SK-N-SH (cell line): ENCODE results near the gene CTTN. TPM values are rescaled to one million over a fixed set of nuclear protein-coding genes. Genes with fewer than 3 reads are reported as not detected.

Source experiments
- CTCF ChIA-PET: fragments of 300-600, 350-600 bp; formaldehyde crosslinking; extraction: SDS; loops from one replicate; lab custom pipeline; 2021; lab: Yijun Ruan, JAX
- POLR2A ChIA-PET: fragments of 350-600 bp; sonication (Branson Sonifier 250); formaldehyde crosslinking; extraction: SDS; loops from one replicate; lab custom pipeline; 2020; ENCODE audit warnings: antibody characterized with exemption, inconsistent platforms; lab: Yijun Ruan, JAX
- DNase-seq: peaks from one replicate; pipeline ENCODE4 v3.0.0; 2012
- H2AFZ ChIP-seq: fragments of 200-600 bp; sonication (generic); 2 replicates; pipeline ENCODE4 v1.8.1; 2016; ENCODE audit warnings: antibody characterized with exemption, mild to moderate bottlenecking, low read depth
- H3F3A ChIP-seq: fragments of 200-600 bp; sonication (generic); replicated peaks from 2 replicates; pipeline ENCODE3; 2016; ENCODE audit warnings: antibody characterized with exemption, mild to moderate bottlenecking; ENCODE audit not compliant: insufficient read depth
- H3K27ac ChIP-seq, 2 experiments: fragments of 200-500 bp in 1 of 2; fragments of 200-600 bp in 1 of 2; sonication (Bioruptor generic) in 1 of 2; sonication (generic), shearing (Covaris generic) in 1 of 2; 2 replicates each; pipeline versions ENCODE4 v1.5.1 to v1.6.1; 2014 to 2016; ENCODE audit warnings: low read depth in 2 of 2, inconsistent platforms in 1 of 2, low read length in 1 of 2, mild to moderate bottlenecking in 1 of 2, mixed read lengths in 1 of 2
- H3K27me3 ChIP-seq: fragments of 200-600 bp; sonication (generic), shearing (Covaris generic); 2 replicates; pipeline ENCODE4 v1.6.1; 2016; ENCODE audit warnings: mixed run types; ENCODE audit not compliant: insufficient read depth
- H3K36me3 ChIP-seq, 2 experiments: fragments of 200-500 bp in 1 of 2; fragments of 200-600 bp in 1 of 2; sonication (Bioruptor generic) in 1 of 2; sonication (generic) in 1 of 2; replicated peaks in 1 of 2; 2 replicates each; pipeline versions ENCODE3 to v1.5.1; 2014 to 2016; ENCODE audit warnings: low read length in 1 of 2, mild to moderate bottlenecking in 1 of 2; ENCODE audit not compliant: insufficient read depth in 2 of 2, control insufficient read depth in 1 of 2
- H3K4me1 ChIP-seq, 2 experiments: fragments of 200-500 bp in 1 of 2; fragments of 200-600 bp in 1 of 2; sonication (Bioruptor generic) in 1 of 2; sonication (generic), shearing (Covaris generic) in 1 of 2; 2 replicates each; pipeline versions ENCODE4 v1.5.1 to v1.6.1; 2014 to 2016; ENCODE audit warnings: low read depth in 1 of 2, low read length in 1 of 2, mixed run types in 1 of 2; ENCODE audit not compliant: insufficient read depth in 2 of 2, control insufficient read depth in 1 of 2
- H3K4me2 ChIP-seq: fragments of 200-600 bp; sonication (generic), shearing (Covaris generic); 2 replicates; pipeline ENCODE4 v1.6.1; 2017; ENCODE audit warnings: mixed run types
- H3K4me3 ChIP-seq, 2 experiments: fragments of 200-500 bp in 1 of 2; fragments of 200-600 bp in 1 of 2; sonication (Bioruptor generic) in 1 of 2; sonication (generic), shearing (Covaris generic) in 1 of 2; 2 replicates each; pipeline versions ENCODE4 v1.5.1 to v1.8.1; 2014 to 2016; ENCODE audit warnings: low read depth in 2 of 2, inconsistent platforms in 1 of 2, low read length in 1 of 2, mild to moderate bottlenecking in 1 of 2, mixed read lengths in 1 of 2, moderate library complexity in 1 of 2
- H3K79me2 ChIP-seq: fragments of 200-600 bp; sonication (generic); 2 replicates; pipeline ENCODE4 v1.8.1; 2017; ENCODE audit warnings: mild to moderate bottlenecking; ENCODE audit not compliant: insufficient read depth
- H3K9ac ChIP-seq: fragments of 200-600 bp; sonication (generic); 2 replicates; pipeline ENCODE4 v1.6.1; 2017; ENCODE audit warnings: mixed run types
- H3K9me2 ChIP-seq: fragments of 200-600 bp; sonication (generic); 2 replicates; pipeline ENCODE4 v1.6.1; 2017; ENCODE audit warnings: mixed run types
- H3K9me3 ChIP-seq: fragments of 200-600 bp; sonication (generic); 2 replicates; pipeline ENCODE4 v1.6.1; 2017; ENCODE audit warnings: mixed run types, mild to moderate bottlenecking, moderate library complexity
- H4K20me1 ChIP-seq: fragments of 200-600 bp; sonication (generic); 2 replicates; pipeline ENCODE4 v1.6.1; 2017; ENCODE audit warnings: mild to moderate bottlenecking, mixed run types; ENCODE audit not compliant: insufficient read depth
- FOSL2 ChIP-seq: IDR thresholded peaks from 2 replicates; pipeline ENCODE4 v1.4.0; 2012; ENCODE audit warnings: low read depth, mild to moderate bottlenecking, moderate library complexity, borderline replicate concordance
- FOXJ3 ChIP-seq: sonication (generic); formaldehyde crosslinking; IDR thresholded peaks from 2 replicates; pipeline ENCODE4 v1.5.1; 2020; ENCODE audit warnings: mild to moderate bottlenecking, missing genetic modification reagents
- GABPA ChIP-seq: IDR thresholded peaks from 2 replicates; pipeline ENCODE4 v1.4.0; 2012; ENCODE audit warnings: low read depth, mild to moderate bottlenecking
- GATA2 ChIP-seq: sonication (generic); formaldehyde crosslinking; IDR thresholded peaks from 2 replicates; pipeline ENCODE4 v1.5.0; 2020; ENCODE audit warnings: mild to moderate bottlenecking, missing genetic modification reagents
- JUND ChIP-seq: IDR thresholded peaks from 2 replicates; pipeline ENCODE4 v1.4.0; 2012
- NFIC ChIP-seq: IDR thresholded peaks from 2 replicates; pipeline ENCODE4 v1.4.0; 2012; ENCODE audit warnings: borderline replicate concordance
- NRF1 ChIP-seq: IDR thresholded peaks from 2 replicates; pipeline ENCODE4 v1.6.1; 2012; ENCODE audit warnings: low read depth, mild to moderate bottlenecking, low read length
- RAD21 ChIP-seq: IDR thresholded peaks from 2 replicates; pipeline ENCODE4 v1.6.1; 2012; ENCODE audit warnings: mild to moderate bottlenecking, low read length
- REST ChIP-seq: IDR thresholded peaks from 2 replicates; pipeline ENCODE4 v1.6.1; 2012; ENCODE audit warnings: mild to moderate bottlenecking, low read depth, low read length, moderate library complexity
- RFX5 ChIP-seq: IDR thresholded peaks from 2 replicates; pipeline ENCODE4 v1.6.1; 2012; ENCODE audit warnings: mild to moderate bottlenecking, improper control_type of control experiment, low read length
- SIN3A ChIP-seq: IDR thresholded peaks from 2 replicates; pipeline ENCODE4 v1.6.1; 2012; ENCODE audit warnings: low read depth, mild to moderate bottlenecking, low read length, moderate library complexity, borderline replicate concordance
- YY1 ChIP-seq: IDR thresholded peaks from 2 replicates; pipeline ENCODE4 v1.4.0; 2012; ENCODE audit warnings: low read depth, mild to moderate bottlenecking
- WGBS: methylation state at CpG from one replicate; pipeline ENCODE4 v1.1.6; 2017; ENCODE audit warnings: low lambda C conversion rate; 5-methylcytosine and 5-hydroxymethylcytosine counted together
- polyA plus RNA-seq, 3 experiments: library from polyadenylated mRNA; depleted of rRNA; stranded (reverse); fragments of >200 nt; gene quantifications; 2 replicates each; pipeline ENCODE4 v1.2.3, GENCODE V29; 2012
- TF ChIP-seq, protein P1 (sequence below): fragments of 150-350 bp; IDR thresholded peaks from 2 replicates; pipeline ENCODE4 v1.6.1; 2017; ENCODE audit warnings: antibody characterized with exemption, low read length, low read depth, borderline replicate concordance
- TF ChIP-seq, protein P2 (sequence below): IDR thresholded peaks from 2 replicates; pipeline ENCODE4 v1.4.0; 2012; ENCODE audit warnings: low read depth, borderline replicate concordance
- TF ChIP-seq, protein P3 (sequence below): fragments of 150-350 bp; IDR thresholded peaks from 2 replicates; pipeline ENCODE4 v1.6.1; 2016; ENCODE audit warnings: mild to moderate bottlenecking, low read depth, low read length

CTTN gene
- polyA plus RNA-seq, 1 of the 3 experiments (the other 2 are of a cell fraction) = 243 TPM

GRCh38 chr11:70464509-70465361 is 66.4 kb downstream of the CTTN start:
- Histone ChIP-seq H2AFZ (no peak overlapping the region), H3K27ac (no peak overlapping the region), H3K79me2 (no peaks in the 10 kb centered on the region), H4K20me1 (no peaks in the 10 kb centered on the region), H3K27me3 (no peaks in the 10 kb centered on the region), H3K36me3 (no peaks in the 10 kb centered on the region), H3K9me3 (no peaks in the 10 kb centered on the region), H3K4me2 (no peak overlapping the region), H3K4me1 (no peaks in the 10 kb centered on the region; a peak in 1 of 4 replicates), H3K4me3 (no peak overlapping the region)
- ChIA-PET POLR2A (no interaction called here), CTCF (interaction anchor here (0.6 to 5.0 kb wide), 8 partner anchors 11 to 622 kb away, joined by 3 to 80 read pairs (median 3); no protein-coding TSS in a partner anchor)
- no peak for DNase-seq
- no peak for TF ChIP-seq NFIC
- TF ChIP-seq, protein P1, sequence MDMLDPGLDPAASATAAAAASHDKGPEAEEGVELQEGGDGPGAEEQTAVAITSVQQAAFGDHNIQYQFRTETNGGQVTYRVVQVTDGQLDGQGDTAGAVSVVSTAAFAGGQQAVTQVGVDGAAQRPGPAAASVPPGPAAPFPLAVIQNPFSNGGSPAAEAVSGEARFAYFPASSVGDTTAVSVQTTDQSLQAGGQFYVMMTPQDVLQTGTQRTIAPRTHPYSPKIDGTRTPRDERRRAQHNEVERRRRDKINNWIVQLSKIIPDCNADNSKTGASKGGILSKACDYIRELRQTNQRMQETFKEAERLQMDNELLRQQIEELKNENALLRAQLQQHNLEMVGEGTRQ = no peak
- no peak for TF ChIP-seq FOXJ3 (CRISPR knock-in tag)
- TF ChIP-seq REST = no peak
- TF ChIP-seq, protein P2, sequence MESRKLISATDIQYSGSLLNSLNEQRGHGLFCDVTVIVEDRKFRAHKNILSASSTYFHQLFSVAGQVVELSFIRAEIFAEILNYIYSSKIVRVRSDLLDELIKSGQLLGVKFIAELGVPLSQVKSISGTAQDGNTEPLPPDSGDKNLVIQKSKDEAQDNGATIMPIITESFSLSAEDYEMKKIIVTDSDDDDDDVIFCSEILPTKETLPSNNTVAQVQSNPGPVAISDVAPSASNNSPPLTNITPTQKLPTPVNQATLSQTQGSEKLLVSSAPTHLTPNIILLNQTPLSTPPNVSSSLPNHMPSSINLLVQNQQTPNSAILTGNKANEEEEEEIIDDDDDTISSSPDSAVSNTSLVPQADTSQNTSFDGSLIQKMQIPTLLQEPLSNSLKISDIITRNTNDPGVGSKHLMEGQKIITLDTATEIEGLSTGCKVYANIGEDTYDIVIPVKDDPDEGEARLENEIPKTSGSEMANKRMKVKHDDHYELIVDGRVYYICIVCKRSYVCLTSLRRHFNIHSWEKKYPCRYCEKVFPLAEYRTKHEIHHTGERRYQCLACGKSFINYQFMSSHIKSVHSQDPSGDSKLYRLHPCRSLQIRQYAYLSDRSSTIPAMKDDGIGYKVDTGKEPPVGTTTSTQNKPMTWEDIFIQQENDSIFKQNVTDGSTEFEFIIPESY = no peak
- no peak for TF ChIP-seq FOSL2
- no peak for TF ChIP-seq GABPA
- TF ChIP-seq NRF1 = no peak
- TF ChIP-seq SIN3A = no peak
- TF ChIP-seq GATA2 (CRISPR knock-in tag) = no peak
- TF ChIP-seq RAD21 = no peak
- no peak for TF ChIP-seq RFX5
- TF ChIP-seq, protein P3, sequence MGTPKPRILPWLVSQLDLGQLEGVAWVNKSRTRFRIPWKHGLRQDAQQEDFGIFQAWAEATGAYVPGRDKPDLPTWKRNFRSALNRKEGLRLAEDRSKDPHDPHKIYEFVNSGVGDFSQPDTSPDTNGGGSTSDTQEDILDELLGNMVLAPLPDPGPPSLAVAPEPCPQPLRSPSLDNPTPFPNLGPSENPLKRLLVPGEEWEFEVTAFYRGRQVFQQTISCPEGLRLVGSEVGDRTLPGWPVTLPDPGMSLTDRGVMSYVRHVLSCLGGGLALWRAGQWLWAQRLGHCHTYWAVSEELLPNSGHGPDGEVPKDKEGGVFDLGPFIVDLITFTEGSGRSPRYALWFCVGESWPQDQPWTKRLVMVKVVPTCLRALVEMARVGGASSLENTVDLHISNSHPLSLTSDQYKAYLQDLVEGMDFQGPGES = no peak
- no peak for TF ChIP-seq YY1
- no peak for TF ChIP-seq JUND
- TF ChIP-seq, all 33 proteins: peak for 0
- no peaks in the 10 kb centered on the region for H3K9me2 ChIP-seq
- H3K9ac ChIP-seq = no peak overlapping the region
- H3F3A ChIP-seq = no peaks in the 10 kb centered on the region
- 55% methylated on average over 20 of the region's 20 CpGs for WGBS
